Neural progenitor cell (in vitro differentiated cells): ENCODE measurements around the gene MAGIX. TPM values are rescaled to one million over a fixed set of nuclear protein-coding genes. Genes with fewer than 3 reads are reported as not detected.

Experiments
- DNase-seq: peaks from one replicate; pipeline ENCODE4 v3.0.0-alpha.2; 2016; ENCODE audit warnings: low spot score
- H2AFZ ChIP-seq: fragments of 200-600 bp; sonication (generic); replicated peaks from 2 replicates; pipeline ENCODE4 v1.6.1; 2016; ENCODE audit warnings: antibody characterized with exemption
- H3F3A ChIP-seq: fragments of 200-600 bp; sonication (generic); 2 replicates; pipeline ENCODE4 v1.6.1; 2016; ENCODE audit warnings: antibody characterized with exemption, low read depth
- H3K27ac ChIP-seq: fragments of 200-600 bp; sonication (generic); 2 replicates; pipeline ENCODE4 v1.5.1; 2016; ENCODE audit warnings: mild to moderate bottlenecking
- H3K27me3 ChIP-seq: fragments of 200-600 bp; sonication (generic); 2 replicates; pipeline ENCODE4 v1.6.1; 2016; ENCODE audit warnings: mild to moderate bottlenecking, moderate library complexity
- H3K36me3 ChIP-seq: fragments of 200-600 bp; sonication (generic); 2 replicates; pipeline ENCODE4 v1.5.1; 2016
- H3K4me1 ChIP-seq: fragments of 200-600 bp; sonication (generic); 2 replicates; pipeline ENCODE4 v1.6.1; 2016; ENCODE audit warnings: mixed run types
- H3K4me2 ChIP-seq: fragments of 200-600 bp; sonication (generic); 2 replicates; pipeline ENCODE4 v1.6.1; 2016
- H3K4me3 ChIP-seq: fragments of 200-600 bp; sonication (generic); 2 replicates; pipeline ENCODE4 v1.5.1; 2016
- H3K79me2 ChIP-seq: fragments of 200-600 bp; sonication (generic); 2 replicates; pipeline ENCODE4 v1.6.1; 2016; ENCODE audit warnings: low read depth
- H3K9ac ChIP-seq: fragments of 200-600 bp; sonication (generic); 2 replicates; pipeline ENCODE4 v1.6.1; 2016
- H3K9me3 ChIP-seq: fragments of 200-600 bp; sonication (generic); 2 replicates; pipeline ENCODE4 v1.5.1; 2016; ENCODE audit warnings: low read depth
- H4K20me1 ChIP-seq: fragments of 200-600 bp; sonication (generic); 2 replicates; pipeline ENCODE4 v1.6.1; 2016; ENCODE audit warnings: low read depth
- H3K27ac Mint-ChIP-seq: 3 replicates; pipeline ENCODE4 v1.8.0; 2021; ENCODE audit warnings: mixed read lengths
- H3K27me3 Mint-ChIP-seq: 2 replicates; pipeline ENCODE4 v1.8.0; 2022; ENCODE audit warnings: low read depth, mild to moderate bottlenecking, inconsistent platforms, moderate library complexity, mixed read lengths; ENCODE audit not compliant: insufficient read depth
- H3K36me3 Mint-ChIP-seq: 3 replicates; pipeline ENCODE4 v1.8.0; 2021; ENCODE audit warnings: mixed read lengths
- H3K4me1 Mint-ChIP-seq: 3 replicates; pipeline ENCODE4 v1.8.0; 2021; ENCODE audit warnings: mixed read lengths
- H3K4me3 Mint-ChIP-seq: 3 replicates; pipeline ENCODE4 v1.8.0; 2021; ENCODE audit warnings: mild to moderate bottlenecking, moderate library complexity, mixed read lengths
- H3K9me3 Mint-ChIP-seq: 3 replicates; pipeline ENCODE4 v1.8.0; 2020; ENCODE audit warnings: mixed read lengths
- CTCF ChIP-seq: fragments of 200-600 bp; sonication (generic); IDR thresholded peaks from 2 replicates; pipeline ENCODE4 v1.5.1; 2017; ENCODE audit warnings: antibody characterized with exemption, mild to moderate bottlenecking
- EZH2 ChIP-seq: fragments of 200-600 bp; sonication (generic); IDR thresholded peaks from 2 replicates; pipeline ENCODE4 v1.6.1; 2017; ENCODE audit warnings: antibody characterized with exemption, mild to moderate bottlenecking, moderate library complexity
- EZH2phosphoT487 ChIP-seq: fragments of 200-600 bp; sonication (generic); IDR thresholded peaks from 2 replicates; pipeline ENCODE4 v1.6.1; 2017; ENCODE audit warnings: antibody characterized with exemption
- total RNA-seq: library from RNA; depleted of rRNA; stranded (reverse); fragments of >200 nt; gene quantifications from 2 replicates; pipeline ENCODE4 v1.2.3, GENCODE V29; 2015; ENCODE audit warnings: low replicate concordance

MAGIX gene
- total RNA-seq, 1 donor from 2014 or later = 1.5 TPM

DNA sequence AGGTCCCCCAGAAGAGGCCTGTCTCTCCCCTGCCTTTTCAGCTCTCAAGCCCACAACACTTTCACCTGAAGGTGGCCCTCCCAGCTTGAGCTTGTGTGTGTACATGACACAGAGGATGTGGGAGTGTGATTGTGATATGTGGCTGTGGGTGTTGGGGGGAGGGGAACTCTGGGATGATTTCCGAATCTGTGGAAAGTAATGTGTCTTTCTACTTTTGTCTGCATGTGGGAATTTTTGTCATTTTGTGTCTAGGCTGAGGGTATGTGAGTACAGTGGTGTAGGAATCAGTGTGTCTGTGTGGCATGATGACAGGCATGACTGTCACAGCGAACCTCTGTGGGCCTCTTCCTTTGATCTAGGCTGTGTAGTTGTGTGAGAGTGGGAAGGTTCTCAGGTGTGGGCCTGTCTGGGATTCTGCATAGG lies 31.0 kb downstream of the MAGIX start:
- no peak for TF ChIP-seq CTCF
- no peak for TF ChIP-seq EZH2
- no peak for TF ChIP-seq EZH2phosphoT487
- Mint-ChIP-seq H3K36me3 (no peaks in the 10 kb centered on the region), H3K27ac (peak overlapping the region; percentile 9)

DNA sequence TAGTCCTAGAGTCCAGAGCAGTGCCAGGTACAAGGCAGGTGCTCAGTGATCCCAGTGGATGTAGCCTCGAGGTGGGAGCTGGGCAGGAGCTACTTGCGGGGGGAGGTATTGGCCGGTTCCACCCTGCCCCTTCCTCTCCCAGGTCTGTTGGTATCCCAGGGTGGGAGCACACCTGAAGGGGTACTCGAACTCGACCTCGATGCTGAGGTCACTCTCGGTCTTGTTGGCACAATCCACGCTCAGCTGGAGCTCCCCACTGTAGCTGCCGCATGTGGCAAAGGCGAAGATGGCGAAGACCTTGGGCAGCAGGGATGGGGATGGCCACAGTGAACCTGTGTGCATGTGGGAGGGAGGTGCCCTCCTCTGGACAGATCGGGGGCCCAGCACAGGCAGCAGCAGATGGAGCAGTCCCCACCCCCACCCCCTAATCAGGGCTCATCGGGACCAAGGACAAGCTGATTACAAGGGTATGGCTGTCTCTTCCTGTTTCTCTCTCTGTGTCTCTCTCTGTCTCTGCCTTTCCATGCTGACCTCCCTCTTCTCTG lies 35.1 kb downstream of the MAGIX start:
- Histone ChIP-seq H3K27ac (no peak overlapping the region), H3K79me2 (no peaks in the 10 kb centered on the region), H3K4me1 (no peaks in the 10 kb centered on the region), H3K27me3 (peaks cover 21% of the 10 kb centered on the region), H3K9ac (no peak overlapping the region), H3K36me3 (no peaks in the 10 kb centered on the region), H3K4me3 (no peak overlapping the region), H3K9me3 (no peaks in the 10 kb centered on the region), H3K4me2 (no peak overlapping the region), H4K20me1 (no peaks in the 10 kb centered on the region), H3F3A (no peaks in the 10 kb centered on the region), H2AFZ (no peak overlapping the region)
- Mint-ChIP-seq H3K27ac (no peak overlapping the region), H3K27me3 (peaks cover 3% of the 10 kb centered on the region), H3K36me3 (no peaks in the 10 kb centered on the region), H3K4me1 (peaks cover 10% of the 10 kb centered on the region), H3K9me3 (peaks cover 14% of the 10 kb centered on the region), H3K4me3 (no peak overlapping the region)
- DNase-seq = no peak
- no peak for TF ChIP-seq EZH2
- TF ChIP-seq EZH2phosphoT487 = no peak
- TF ChIP-seq CTCF = no peak

More for the DNA sequence above, 31.0 kb downstream of the MAGIX start:
- H3K27me3 ChIP-seq = peaks cover 8% of the 10 kb centered on the region
- H3K4me1 ChIP-seq = no peaks in the 10 kb centered on the region
- no peak overlapping the region for H3K4me2 ChIP-seq
- no peaks in the 10 kb centered on the region for H4K20me1 ChIP-seq
- no peak overlapping the region for H3K9ac ChIP-seq
- H3K9me3 ChIP-seq = no peaks in the 10 kb centered on the region
- no peaks in the 10 kb centered on the region for H3K79me2 ChIP-seq
- no peak overlapping the region for H3K4me3 ChIP-seq
- Mint-ChIP-seq H3K9me3 (peaks cover 12% of the 10 kb centered on the region), H3K4me3 (peak overlapping the region; percentile 60), H3K27me3 (peaks cover 3% of the 10 kb centered on the region), H3K4me1 (peaks cover 9% of the 10 kb centered on the region)
- peaks cover 10% of the 10 kb centered on the region for H3F3A ChIP-seq
- no peak overlapping the region for H3K27ac ChIP-seq
- no peaks in the 10 kb centered on the region for H3K36me3 ChIP-seq
- H2AFZ ChIP-seq = no peak overlapping the region
- DNase-seq = no peak

GRCh38 chrX:49198540-49199314 lies 36.2 kb downstream of the MAGIX start:
- DNase-seq = no peak
- H3K79me2 ChIP-seq = no peaks in the 10 kb centered on the region
- no peak overlapping the region for H3K9ac ChIP-seq
- no peak for TF ChIP-seq EZH2
- no peak for TF ChIP-seq CTCF
- TF ChIP-seq EZH2phosphoT487 = no peak
- no peaks in the 10 kb centered on the region for H4K20me1 ChIP-seq
- no peaks in the 10 kb centered on the region for H3K9me3 ChIP-seq
- H3F3A ChIP-seq = no peaks in the 10 kb centered on the region
- no peaks in the 10 kb centered on the region for H3K4me1 ChIP-seq
- H3K36me3 ChIP-seq = no peaks in the 10 kb centered on the region
- Mint-ChIP-seq H3K27me3 (peaks cover under 1% of the 10 kb centered on the region), H3K27ac (no peak overlapping the region), H3K9me3 (peaks cover 9% of the 10 kb centered on the region), H3K4me1 (peaks cover 6% of the 10 kb centered on the region), H3K4me3 (peak overlapping the region; percentile 72), H3K36me3 (no peaks in the 10 kb centered on the region)
- H2AFZ ChIP-seq = no peak overlapping the region
- peaks cover 21% of the 10 kb centered on the region for H3K27me3 ChIP-seq
- no peak overlapping the region for H3K4me3 ChIP-seq
- H3K4me2 ChIP-seq = no peak overlapping the region
- H3K27ac ChIP-seq = no peak overlapping the region
